ENCODE results near the gene TMEM63B. TPM values are rescaled to one million over a fixed set of nuclear protein-coding genes. Genes with fewer than 3 reads are reported as not detected.
"Not testable (repeated sequence)": the region's sequence is repeated elsewhere in the genome, so short reads cannot be mapped to it uniquely, and the experiment has no call there.

TMEM63B gene
- total RNA-seq, 3 donors from 2014 or later = 57.0 to 108 (median 79.6) TPM

GRCh38 chr6:44180406-44180805 lies 53.1 kb downstream of the TMEM63B start:
- H3K4me1 ChIP-seq (ENCODE audit: low read depth) = no peaks in the 10 kb centered on the region
- intact Hi-C loops (cut with DNase I, micrococcal nuclease) = no loop called here
- DNase-seq (no peak), ATAC-seq (no peak)
- TF ChIP-seq, protein P1, sequence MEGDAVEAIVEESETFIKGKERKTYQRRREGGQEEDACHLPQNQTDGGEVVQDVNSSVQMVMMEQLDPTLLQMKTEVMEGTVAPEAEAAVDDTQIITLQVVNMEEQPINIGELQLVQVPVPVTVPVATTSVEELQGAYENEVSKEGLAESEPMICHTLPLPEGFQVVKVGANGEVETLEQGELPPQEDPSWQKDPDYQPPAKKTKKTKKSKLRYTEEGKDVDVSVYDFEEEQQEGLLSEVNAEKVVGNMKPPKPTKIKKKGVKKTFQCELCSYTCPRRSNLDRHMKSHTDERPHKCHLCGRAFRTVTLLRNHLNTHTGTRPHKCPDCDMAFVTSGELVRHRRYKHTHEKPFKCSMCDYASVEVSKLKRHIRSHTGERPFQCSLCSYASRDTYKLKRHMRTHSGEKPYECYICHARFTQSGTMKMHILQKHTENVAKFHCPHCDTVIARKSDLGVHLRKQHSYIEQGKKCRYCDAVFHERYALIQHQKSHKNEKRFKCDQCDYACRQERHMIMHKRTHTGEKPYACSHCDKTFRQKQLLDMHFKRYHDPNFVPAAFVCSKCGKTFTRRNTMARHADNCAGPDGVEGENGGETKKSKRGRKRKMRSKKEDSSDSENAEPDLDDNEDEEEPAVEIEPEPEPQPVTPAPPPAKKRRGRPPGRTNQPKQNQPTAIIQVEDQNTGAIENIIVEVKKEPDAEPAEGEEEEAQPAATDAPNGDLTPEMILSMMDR (IDR thresholded peaks at IDR 0.05) = no peak
- H3K9me3 ChIP-seq = no peaks in the 10 kb centered on the region
- no peaks in the 10 kb centered on the region for H3K36me3 ChIP-seq (ENCODE audit: low read depth)
- H3K4me3 ChIP-seq = no peak overlapping the region

DNA sequence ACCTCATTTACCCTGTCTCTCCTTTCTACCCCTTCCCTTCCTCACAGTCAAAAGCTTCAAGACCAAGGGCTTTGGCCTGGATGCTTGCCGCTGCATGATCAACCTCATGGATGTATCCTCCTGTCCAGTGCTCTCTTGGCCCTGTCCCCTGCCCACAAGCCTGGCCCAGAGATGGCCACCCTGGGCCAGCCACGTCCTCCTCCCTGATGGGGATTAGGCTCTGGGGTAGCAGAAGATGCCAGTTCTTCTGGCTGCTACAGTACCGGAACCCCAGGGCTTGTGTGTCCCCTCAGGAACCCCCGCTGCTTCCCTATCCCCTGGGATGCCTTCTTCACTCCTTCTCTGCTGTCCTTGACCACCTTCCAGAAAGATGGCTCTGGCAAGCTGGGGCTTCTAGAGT lies 53.5 kb downstream of the TMEM63B start:
- no peak overlapping the region for H3K4me3 ChIP-seq
- H3K36me3 ChIP-seq (ENCODE audit: low read depth) = no peaks in the 10 kb centered on the region
- no peaks in the 10 kb centered on the region for H3K9me3 ChIP-seq
- H3K4me1 ChIP-seq (ENCODE audit: low read depth) = no peaks in the 10 kb centered on the region
- DNase-seq = no peak
- TF ChIP-seq, protein P1 (IDR thresholded peaks at IDR 0.05) = no peak
- intact Hi-C loops (cut with DNase I, micrococcal nuclease) = no loop called here
- ATAC-seq = no peak

DNA sequence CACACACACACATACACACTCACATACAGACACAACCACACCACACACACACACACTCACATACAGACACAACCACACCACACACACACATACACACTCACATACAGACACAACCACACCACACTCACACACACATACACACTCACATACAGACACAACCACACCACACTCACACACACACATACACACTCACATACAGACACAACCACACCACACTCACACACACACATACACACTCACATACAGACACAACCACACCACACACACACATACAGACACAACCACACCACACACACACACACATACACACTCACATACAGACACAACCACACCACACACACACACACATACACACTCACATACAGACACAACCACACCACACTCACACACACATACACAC lies 54.4 kb downstream of the TMEM63B start:
- H3K4me3 ChIP-seq; ATAC-seq; intact Hi-C loops (cut with DNase I, micrococcal nuclease): not testable (repeated sequence)

GRCh38 chr6:44182911-44183390 lies 55.6 kb downstream of the TMEM63B start:
- TF ChIP-seq, protein P1 (IDR thresholded peaks at IDR 0.05) = no peak
- Histone ChIP-seq H3K4me3 (no peak overlapping the region), H3K36me3 (ENCODE audit: low read depth) (no peaks in the 10 kb centered on the region), H3K4me1 (ENCODE audit: low read depth) (no peaks in the 10 kb centered on the region), H3K9me3 (no peaks in the 10 kb centered on the region)
- ATAC-seq (no peak), DNase-seq (no peak)
- intact Hi-C loops (cut with DNase I, micrococcal nuclease) = no loop called here

More for the DNA sequence above, 54.4 kb downstream of the TMEM63B start:
- H3K4me1 ChIP-seq (ENCODE audit: low read depth); H3K36me3 ChIP-seq (ENCODE audit: low read depth); H3K9me3 ChIP-seq; DNase-seq: not testable (repeated sequence)

- H3K4me1 ChIP-seq (ENCODE audit: low read depth) = no peaks in the 10 kb centered on the region
- ATAC-seq (no peak), DNase-seq (no peak)
- intact Hi-C loops (cut with DNase I, micrococcal nuclease) = no loop called here
- no peaks in the 10 kb centered on the region for H3K9me3 ChIP-seq
- TF ChIP-seq, protein P1 (IDR thresholded peaks at IDR 0.05) = no peak
- no peak overlapping the region for H3K4me3 ChIP-seq
- no peaks in the 10 kb centered on the region for H3K36me3 ChIP-seq (ENCODE audit: low read depth)
These were observed 56.4 kb downstream of the TMEM63B start for GRCh38 chr6:44183783-44184182.

DNA sequence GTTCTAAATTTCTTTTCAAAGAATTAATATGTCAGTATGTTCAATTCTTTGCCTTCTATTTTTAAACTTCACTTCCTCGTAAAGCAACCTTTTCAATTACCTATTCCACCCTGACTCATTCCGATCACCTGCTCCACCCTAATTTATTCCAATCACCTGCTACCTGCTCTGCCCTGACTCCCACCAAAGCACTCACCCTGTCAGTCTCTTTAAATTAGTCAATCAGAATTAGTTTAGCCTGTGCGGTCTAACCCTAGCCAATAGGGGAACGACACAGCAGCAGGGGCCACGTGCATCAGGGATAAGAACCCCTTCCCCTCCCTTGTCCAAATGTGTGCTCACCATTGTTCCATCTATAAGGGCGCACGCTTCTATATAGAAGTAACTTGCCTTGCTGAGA lies 58.0 kb downstream of the TMEM63B start:
- H3K9me3 ChIP-seq; H3K36me3 ChIP-seq (ENCODE audit: low read depth); H3K4me3 ChIP-seq; DNase-seq; H3K4me1 ChIP-seq (ENCODE audit: low read depth); intact Hi-C loops (cut with DNase I, micrococcal nuclease): not testable (repeated sequence)
- peak; percentile 28 for ATAC-seq
